Muscle of arm (tissue), 12 donors: Measurements from ENCODE around the gene FOXL3. TPM values are rescaled to one million over a fixed set of nuclear protein-coding genes. Genes with fewer than 3 reads are reported as not detected.
"Not testable (repeated sequence)": the region's sequence is repeated elsewhere in the genome, so short reads cannot be mapped to it uniquely, and the experiment has no call there.

Experiments used
- DNase-seq: peaks from one replicate; pipeline ENCODE4 v3.0.0-alpha.2; 2013
- polyA plus RNA-seq, 12 donors: library from polyadenylated mRNA; unstranded; fragments of 120-200 nt; gene quantifications; one replicate each; pipeline ENCODE4 v1.2.1, GENCODE V29; 2013; ENCODE audit not compliant: insufficient read length in 12 of 12

Gene FOXL3
- polyA plus RNA-seq, 12 donors = not detected

- no peak for DNase-seq
Measured at GRCh38 chr7:288671-289101, 1.3 kb upstream of the FOXL3 start.

GRCh38 chr7:289209-289755 lies 688 bp upstream of the FOXL3 start:
- no peak for DNase-seq

DNA sequence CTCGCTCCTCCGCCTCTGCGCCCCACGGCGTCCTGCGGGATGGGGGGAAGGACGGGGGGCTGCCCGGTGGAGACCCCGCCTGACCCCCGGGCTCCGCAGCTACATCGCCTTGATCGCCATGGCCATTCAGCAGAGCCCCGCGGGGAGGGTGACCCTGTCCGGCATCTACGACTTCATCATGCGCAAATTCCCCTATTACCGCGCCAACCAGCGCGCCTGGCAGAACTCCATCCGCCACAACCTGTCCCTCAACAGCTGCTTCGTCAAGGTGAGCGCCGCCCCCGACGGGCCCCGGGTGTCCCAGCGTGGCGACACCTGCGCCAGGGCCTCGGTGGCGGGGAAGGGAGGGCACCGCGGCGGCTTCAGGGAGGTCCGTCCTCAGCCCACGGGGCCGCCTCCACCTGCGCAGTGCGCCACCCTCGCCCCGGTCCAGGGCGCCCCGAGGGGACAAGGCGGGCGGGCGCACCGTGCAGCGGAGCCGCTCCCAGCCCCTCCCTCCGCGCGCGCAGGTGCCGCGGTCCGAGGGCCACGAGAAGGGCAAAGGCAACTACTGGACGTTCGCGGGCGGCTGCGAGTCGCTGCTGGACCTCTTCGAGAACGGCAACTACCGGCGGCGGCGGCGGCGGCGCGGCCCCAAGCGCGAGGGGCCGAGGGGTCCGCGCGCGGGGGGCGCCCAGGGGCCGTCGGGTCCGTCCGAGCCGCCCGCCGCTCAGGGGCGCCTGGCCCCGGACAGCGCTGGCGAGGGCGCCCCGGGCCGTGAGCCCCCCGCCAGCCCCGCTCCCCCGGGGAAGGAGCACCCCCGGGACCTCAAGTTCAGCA lies 793 bp downstream of the FOXL3 start:
- DNase-seq = no peak

- no peak for DNase-seq
Measured at GRCh38 chr7:291373-292092, 1.6 kb downstream of the FOXL3 start.

- no peak for DNase-seq
Measured at GRCh38 chr7:292226-292625, 2.3 kb downstream of the FOXL3 start.

DNA sequence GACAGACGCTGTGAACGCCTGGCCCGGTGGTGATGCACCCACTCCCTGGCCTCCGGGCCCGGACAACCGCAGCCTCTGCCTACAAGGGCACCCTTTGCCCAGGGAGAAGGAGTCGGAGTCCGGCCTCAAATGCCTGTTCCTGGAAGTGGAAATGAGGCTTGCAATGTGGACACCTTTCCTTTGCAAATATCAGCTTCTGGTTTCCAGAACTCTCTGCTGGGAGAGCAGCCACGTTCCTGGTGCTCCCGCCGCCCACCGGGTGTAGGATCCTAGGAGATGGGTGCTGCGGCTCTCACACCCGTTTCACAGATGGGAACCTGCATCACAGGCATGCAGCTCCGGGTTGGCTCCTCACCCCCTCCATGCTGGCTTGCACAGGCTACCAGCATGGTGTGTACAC lies 2.9 kb downstream of the FOXL3 start:
- no peak for DNase-seq

GRCh38 chr7:293681-294439 lies 3.9 kb downstream of the FOXL3 start:
- DNase-seq = no peak

GRCh38 chr7:294440-295154 lies 4.6 kb downstream of the FOXL3 start:
- DNase-seq = no peak

GRCh38 chr7:295155-296154 lies 5.5 kb downstream of the FOXL3 start:
- peak; percentile 27 for DNase-seq

DNA sequence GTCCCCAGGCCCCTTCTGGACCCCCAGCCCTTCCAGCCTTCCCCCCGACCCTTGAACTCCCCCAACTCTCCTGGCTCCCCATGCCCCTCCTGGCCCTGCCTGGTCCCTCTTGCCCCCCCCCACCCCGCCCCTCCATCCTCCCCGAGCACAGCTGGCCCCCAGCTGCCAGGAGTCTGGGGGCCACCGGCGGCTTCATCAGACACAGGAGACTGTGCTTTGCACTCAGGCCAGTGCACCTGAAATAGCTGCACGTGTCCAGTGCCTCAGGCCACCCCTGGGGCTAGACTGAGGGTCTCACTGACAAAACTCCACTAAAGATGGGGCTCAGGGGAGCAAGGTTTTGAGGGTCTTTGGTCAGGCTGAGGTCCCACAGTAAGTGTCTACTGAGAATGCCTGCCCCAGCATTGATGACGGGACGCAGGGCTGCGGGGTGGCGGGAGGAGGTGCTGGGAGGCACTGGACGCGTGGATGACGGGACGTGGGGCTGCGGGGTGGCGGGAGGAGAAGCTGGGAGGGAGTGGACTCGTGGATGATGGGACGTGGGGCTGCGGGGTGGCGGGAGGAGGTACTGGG lies 6.5 kb downstream of the FOXL3 start:
- DNase-seq = no peak

- DNase-seq = not testable (repeated sequence)
Measured at GRCh38 chr7:297141-297540, 7.2 kb downstream of the FOXL3 start.

GRCh38 chr7:297611-298374 lies 7.8 kb downstream of the FOXL3 start:
- no peak for DNase-seq

DNA sequence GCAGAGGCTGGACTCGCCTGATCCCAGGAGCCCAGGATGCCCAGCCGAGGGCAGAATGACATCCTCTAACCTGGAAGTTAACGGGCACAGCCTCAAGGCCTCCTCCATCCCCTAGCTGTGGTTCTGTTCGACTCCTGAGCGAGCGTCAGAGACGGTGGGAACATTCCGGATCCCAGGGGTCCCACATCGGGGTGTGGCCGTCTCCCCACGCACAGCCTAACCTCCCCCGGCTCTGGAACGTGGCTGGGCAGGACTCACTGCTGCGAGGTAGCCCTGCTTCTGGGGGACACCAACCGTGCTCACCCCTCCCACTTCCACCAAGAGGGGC lies 8.4 kb downstream of the FOXL3 start:
- no peak for DNase-seq

DNA sequence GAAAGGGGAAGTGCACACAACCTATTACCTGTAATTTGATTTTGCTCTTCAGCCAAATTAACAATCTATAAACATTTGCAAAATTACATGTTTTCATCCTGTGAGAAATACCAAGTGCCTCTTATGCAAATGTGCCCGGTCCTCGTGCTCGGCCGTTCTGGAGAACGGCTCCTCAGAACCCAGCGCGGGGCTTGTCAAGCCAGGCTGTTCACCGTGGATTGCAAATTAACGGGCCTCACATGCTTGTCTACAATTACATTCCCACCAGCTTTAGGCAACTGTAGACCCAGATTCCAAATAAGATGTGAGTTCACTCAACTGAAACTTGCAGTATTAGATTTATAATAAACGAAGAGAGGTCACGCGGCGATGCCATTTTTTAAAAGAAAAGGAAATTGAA lies 8.8 kb downstream of the FOXL3 start:
- no peak for DNase-seq

GRCh38 chr7:299169-299568 lies 9.2 kb downstream of the FOXL3 start:
- no peak for DNase-seq

DNA sequence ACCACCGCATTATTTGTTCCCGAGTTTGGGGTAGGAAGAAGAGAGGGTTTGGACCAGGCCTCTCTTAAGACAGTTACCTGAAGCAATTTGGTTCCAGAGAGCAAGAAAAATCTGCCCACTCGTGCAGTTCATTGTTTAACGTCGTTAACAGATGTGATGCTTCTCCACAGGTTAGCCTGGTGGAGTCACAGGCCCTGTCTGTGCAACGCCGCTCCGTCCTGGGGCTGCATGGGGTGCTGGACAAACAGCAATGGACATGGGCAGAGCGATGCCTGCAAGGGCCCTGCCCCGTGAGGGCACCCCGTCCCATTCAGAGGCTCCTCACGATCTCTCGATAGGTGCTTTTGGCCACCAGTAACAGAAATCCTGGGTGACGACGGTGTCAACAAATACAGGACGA lies 9.7 kb downstream of the FOXL3 start:
- no peak for DNase-seq

DNA sequence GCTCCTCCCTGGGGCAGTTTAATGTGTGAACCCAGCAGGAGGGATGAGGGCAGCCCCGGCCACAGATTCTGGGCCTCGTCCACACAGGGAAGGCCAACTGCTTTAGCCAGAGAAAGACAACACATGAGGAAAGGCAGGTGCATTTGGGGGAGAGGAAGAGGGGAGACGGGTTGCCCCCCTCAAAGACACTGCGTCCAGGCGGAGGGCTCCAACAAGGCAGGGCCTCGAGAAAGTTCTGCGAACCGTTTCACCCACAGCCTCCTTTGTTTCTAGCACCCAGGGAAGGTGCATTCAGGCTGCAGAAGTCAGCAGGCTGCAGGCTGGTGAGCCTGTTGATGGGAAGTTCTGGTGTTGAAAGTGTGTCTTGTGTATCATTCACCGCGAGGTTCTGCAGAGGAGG lies 10.1 kb downstream of the FOXL3 start:
- DNase-seq = no peak

DNA sequence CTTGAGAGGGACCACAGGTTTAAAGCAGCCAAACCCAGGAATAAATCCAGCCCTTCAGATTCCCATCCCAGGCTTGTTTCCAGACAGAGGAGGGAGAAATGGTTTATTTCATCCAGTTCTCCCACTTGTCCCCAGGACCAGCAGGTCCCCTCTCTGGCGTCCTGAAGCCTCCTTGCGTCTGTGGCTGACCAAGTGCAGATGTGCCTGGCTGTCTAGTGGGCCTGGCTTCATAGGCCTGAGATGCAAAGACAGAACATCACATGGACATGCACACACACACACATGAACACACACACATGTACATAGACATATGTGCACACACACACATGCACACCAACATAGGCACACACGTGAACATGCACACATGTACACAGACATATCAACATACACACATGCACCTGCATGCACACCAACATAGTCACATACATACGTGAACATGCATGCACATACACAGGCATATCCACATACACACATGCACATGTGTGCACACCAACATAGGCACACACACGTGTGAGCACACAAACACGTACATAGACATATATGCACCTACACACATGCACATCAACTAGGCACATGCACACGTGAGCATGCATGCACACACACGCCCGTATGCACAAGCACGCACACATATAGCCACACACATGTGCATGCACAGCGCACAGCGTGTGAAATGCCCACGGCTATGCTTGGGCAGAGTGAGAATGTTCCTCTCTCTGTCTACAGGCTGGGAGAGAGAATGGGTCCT lies 10.7 kb downstream of the FOXL3 start:
- DNase-seq = no peak
